GM12873 (cell line): ENCODE data around the gene KCNK1.

Experiments used
- TF ChIP-seq, protein P1 (sequence below): IDR thresholded peaks from 2 replicates; pipeline ENCODE4 v1.5.1; 2012; ENCODE audit warnings: low read depth, mild to moderate bottlenecking, moderate library complexity, low read length, control low read depth; ENCODE audit not compliant: insufficient read depth; ENCODE audit errors: missing control alignments

KCNK1 gene

DNA sequence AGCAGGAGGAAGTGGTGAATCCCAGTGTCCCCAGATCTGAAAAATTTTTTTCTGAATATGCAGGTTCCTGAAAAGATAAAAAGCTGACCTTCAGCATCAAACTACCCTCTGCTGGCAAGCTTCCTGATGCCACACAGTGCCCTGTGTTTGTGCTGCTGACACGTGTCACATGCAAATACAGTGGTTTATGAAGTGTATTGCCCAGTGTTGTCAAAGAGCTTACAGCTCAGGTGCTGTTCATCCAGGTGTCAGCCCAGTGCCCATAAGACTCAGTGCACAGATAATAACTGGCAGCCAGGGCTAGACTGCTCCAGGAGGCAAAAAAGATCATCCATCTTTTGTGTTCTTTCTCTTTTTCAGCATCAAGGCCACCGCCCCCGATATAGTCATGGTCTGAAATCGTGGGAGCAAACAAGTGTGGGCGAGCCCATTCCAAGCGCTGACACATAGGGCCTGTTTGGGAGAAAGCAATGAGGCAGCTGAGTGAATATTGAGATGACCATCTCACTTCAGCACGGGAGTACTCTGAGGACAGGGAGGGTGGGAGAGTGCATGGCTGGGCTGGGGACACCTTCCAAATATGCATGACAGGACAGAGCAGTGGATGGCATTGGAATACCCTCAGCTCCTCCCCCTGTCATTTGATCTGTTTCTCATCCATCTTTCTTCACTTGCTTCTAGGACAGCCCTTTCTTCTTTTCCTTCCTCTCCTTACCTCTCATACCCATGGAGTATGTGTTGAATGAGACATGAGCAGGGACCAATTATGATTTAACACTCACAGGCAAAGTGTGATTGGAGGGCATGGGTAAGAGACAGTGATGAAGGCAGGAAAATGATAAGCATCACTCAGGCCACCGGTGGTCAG lies 6.4 kb upstream of the KCNK1 start:
- TF ChIP-seq, protein P1, sequence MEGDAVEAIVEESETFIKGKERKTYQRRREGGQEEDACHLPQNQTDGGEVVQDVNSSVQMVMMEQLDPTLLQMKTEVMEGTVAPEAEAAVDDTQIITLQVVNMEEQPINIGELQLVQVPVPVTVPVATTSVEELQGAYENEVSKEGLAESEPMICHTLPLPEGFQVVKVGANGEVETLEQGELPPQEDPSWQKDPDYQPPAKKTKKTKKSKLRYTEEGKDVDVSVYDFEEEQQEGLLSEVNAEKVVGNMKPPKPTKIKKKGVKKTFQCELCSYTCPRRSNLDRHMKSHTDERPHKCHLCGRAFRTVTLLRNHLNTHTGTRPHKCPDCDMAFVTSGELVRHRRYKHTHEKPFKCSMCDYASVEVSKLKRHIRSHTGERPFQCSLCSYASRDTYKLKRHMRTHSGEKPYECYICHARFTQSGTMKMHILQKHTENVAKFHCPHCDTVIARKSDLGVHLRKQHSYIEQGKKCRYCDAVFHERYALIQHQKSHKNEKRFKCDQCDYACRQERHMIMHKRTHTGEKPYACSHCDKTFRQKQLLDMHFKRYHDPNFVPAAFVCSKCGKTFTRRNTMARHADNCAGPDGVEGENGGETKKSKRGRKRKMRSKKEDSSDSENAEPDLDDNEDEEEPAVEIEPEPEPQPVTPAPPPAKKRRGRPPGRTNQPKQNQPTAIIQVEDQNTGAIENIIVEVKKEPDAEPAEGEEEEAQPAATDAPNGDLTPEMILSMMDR = no peak

GRCh38 chr1:233608988-233609387 lies 4.9 kb upstream of the KCNK1 start:
- TF ChIP-seq, protein P1 = no peak

GRCh38 chr1:233609926-233610325 lies 4.0 kb upstream of the KCNK1 start:
- TF ChIP-seq, protein P1 = no peak

DNA sequence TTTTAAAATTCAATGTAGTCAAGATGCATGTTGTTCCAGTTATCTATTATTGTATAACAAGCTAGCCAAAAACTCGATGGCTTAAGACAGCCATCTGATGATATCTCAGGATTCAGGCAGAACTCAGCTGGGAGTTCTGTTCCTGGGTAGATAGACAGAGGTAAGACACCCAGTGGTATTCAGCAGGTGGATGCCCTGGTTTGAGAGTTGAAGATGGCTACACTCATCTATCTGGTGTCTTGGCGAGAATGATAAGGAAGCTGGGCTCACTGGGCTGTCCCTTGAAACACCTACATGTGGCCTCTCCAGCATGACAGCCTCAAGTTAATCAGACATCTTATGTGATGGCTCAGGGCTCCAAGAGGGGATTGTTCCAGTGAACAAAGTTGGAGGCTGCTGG lies 3.3 kb upstream of the KCNK1 start:
- TF ChIP-seq, protein P1 = no peak

GRCh38 chr1:233614173-233614742 lies 352 bp downstream of the KCNK1 start:
- TF ChIP-seq, protein P1 = no peak

DNA sequence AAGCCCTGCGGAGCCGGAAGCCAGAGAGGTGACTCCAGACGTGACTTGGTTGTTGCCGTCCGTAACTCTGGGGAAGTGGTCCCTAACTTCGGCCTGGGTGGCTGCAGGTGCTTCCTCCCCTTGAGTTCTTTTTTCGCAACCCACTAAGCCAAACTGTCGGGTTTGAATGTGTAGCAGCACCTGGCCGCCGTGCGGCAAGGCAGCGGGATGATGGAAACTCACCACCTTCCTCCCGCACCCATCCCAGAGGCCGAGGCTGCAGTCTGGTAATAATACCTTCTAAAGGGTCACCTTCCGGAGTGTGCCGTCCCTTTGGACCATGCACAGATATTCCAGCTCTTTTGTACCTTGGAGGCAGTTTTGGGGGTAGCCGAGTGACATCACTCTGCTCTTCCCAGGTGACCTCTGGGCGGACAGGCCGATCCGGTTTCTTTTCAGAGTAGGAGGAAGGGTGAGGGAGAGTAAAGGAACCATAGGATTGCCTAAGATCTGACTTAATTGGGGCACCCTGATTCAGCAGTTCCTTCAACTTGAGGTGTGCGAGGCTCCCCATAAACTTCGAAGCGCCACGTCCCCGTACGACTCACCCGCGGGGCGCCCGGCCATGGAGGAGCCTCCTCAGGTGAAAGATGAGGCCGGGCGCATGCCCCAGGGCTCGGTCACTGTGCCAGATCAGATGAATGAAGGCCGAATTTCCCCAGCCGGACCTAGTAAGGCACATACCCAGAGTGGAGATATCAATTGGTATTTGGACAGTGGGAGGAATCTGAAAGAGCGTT lies 1.0 kb downstream of the KCNK1 start:
- TF ChIP-seq, protein P1 = no peak

DNA sequence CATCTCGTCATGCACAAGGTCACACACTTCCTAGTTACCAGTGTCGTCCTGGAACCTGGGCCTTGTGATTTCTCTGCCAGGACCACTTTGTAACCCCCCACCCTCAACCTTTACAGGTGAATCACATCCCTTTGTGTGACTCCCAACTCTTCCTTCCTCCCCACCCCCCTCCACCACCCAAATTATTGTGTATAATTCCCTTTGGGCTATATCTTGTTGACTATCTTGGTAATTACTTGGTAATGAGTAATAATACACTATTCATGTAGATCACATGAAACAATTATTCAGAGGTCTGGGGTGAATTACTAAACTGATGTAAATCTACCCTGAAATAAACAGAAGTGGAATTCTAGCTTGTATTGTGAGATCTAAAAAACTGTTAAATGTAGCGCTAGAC lies 1.7 kb downstream of the KCNK1 start:
- TF ChIP-seq, protein P1 = no peak
